SJSA1 (cell line): ENCODE results near the gene C1orf21. TPM values are rescaled to one million over a fixed set of nuclear protein-coding genes. Genes with fewer than 3 reads are reported as not detected.

Source experiments
- DNase-seq, 2 experiments: peaks; one replicate each; pipeline ENCODE4 v3.0.0-alpha.2; 2015 to 2020; ENCODE audit warnings: low spot score in 2 of 2, low read depth in 1 of 2
- H3K27ac ChIP-seq: fragments of 250-450 bp; sonication (Bioruptor Pico); 2 replicates; pipeline ENCODE4 v1.5.1; 2020; ENCODE audit warnings: mild to moderate bottlenecking, moderate library complexity
- H3K27me3 ChIP-seq: fragments of 250-450 bp; sonication (Bioruptor Pico); replicated peaks from 2 replicates; pipeline ENCODE4 v1.5.1; 2020; ENCODE audit warnings: mild to moderate bottlenecking, moderate library complexity
- H3K36me3 ChIP-seq: fragments of 250-450 bp; sonication (Bioruptor Pico); 2 replicates; pipeline ENCODE4 v1.5.1; 2020; ENCODE audit warnings: mild to moderate bottlenecking
- H3K4me1 ChIP-seq: fragments of 250-450 bp; sonication (Bioruptor Pico); replicated peaks from 2 replicates; pipeline ENCODE4 v1.6.1; 2021; ENCODE audit warnings: mild to moderate bottlenecking
- H3K4me3 ChIP-seq: fragments of 250-450 bp; sonication (Bioruptor Pico); 2 replicates; pipeline ENCODE4 v1.5.1; 2020; ENCODE audit warnings: mild to moderate bottlenecking
- H3K9me3 ChIP-seq: fragments of 250-450 bp; sonication (Bioruptor Pico); replicated peaks from 2 replicates; pipeline ENCODE4 v1.5.1; 2020; ENCODE audit warnings: mild to moderate bottlenecking
- total RNA-seq: library from RNA; depleted of rRNA; stranded (reverse); fragments of >200 nt; shearing (Covaris generic); gene quantifications from 2 replicates; pipeline ENCODE4 v1.2.3, GENCODE V29; 2014

The C1orf21 gene
- total RNA-seq, 1 experiment from 2014 or later: 13.3 TPM

- Histone ChIP-seq H3K4me1 (no peaks in the 10 kb centered on the region), H3K36me3 (no peaks in the 10 kb centered on the region), H3K27ac (no peak overlapping the region), H3K27me3 (no peaks in the 10 kb centered on the region), H3K4me3 (no peak overlapping the region), H3K9me3 (no peaks in the 10 kb centered on the region)
- no peak for DNase-seq
Observed at GRCh38 chr1:184368354-184368753, 18.5 kb upstream of the C1orf21 start.

DNA sequence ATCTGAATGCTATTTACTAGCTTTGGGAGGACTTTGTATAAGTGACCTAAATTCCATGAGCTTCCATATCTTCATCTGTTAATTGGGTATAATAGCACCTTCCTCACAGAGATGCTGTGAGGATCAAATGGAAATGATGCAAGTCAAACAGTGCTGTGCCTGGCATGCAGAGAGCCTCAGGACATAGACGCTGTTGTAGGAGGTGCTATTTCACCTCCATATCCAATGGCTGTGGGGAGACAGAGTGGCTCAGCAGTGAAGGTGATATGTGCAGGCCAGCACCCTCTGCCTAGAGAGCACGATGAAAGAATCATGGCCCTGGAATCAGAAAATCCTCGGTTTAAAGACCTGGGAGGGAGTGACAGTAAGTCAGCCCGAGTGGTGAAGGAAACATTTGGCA is 16.0 kb upstream of the C1orf21 start:
- no peak overlapping the region for H3K4me3 ChIP-seq
- H3K27me3 ChIP-seq: no peaks in the 10 kb centered on the region
- H3K9me3 ChIP-seq: no peaks in the 10 kb centered on the region
- DNase-seq: no peak
- H3K27ac ChIP-seq: no peak overlapping the region
- no peaks in the 10 kb centered on the region for H3K4me1 ChIP-seq
- no peaks in the 10 kb centered on the region for H3K36me3 ChIP-seq

- H3K27ac ChIP-seq: no peak overlapping the region
- no peaks in the 10 kb centered on the region for H3K4me1 ChIP-seq
- H3K9me3 ChIP-seq: no peaks in the 10 kb centered on the region
- no peaks in the 10 kb centered on the region for H3K36me3 ChIP-seq
- H3K27me3 ChIP-seq: no peaks in the 10 kb centered on the region
- no peak overlapping the region for H3K4me3 ChIP-seq
- DNase-seq: no peak
Observed at GRCh38 chr1:184373155-184373554, 13.7 kb upstream of the C1orf21 start.

DNA sequence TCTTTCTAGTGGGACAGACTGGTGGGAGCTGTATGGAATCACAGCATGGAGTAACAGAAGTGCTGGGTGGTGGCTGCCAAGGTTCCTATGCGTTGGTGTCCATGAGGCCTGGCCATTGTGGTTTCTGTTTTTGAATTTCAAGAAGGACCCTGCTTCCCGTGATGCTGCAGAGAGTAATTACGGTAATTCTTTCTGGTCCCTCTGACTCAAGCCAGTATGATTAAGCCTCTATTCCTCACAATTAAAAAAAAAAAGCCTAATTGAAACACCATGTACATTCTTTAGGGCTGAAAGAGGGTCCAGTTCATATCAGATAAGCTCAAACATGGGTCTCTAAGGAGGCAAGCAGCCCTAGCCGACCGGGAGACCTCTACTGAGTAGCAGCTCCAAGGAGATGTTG is 10.5 kb upstream of the C1orf21 start:
- no peak overlapping the region for H3K27ac ChIP-seq
- H3K36me3 ChIP-seq: no peaks in the 10 kb centered on the region
- no peak overlapping the region for H3K4me3 ChIP-seq
- no peaks in the 10 kb centered on the region for H3K9me3 ChIP-seq
- no peaks in the 10 kb centered on the region for H3K4me1 ChIP-seq
- DNase-seq: no peak
- no peaks in the 10 kb centered on the region for H3K27me3 ChIP-seq

- H3K4me1 ChIP-seq: no peaks in the 10 kb centered on the region
- no peak for DNase-seq
- no peak overlapping the region for H3K4me3 ChIP-seq
Observed at GRCh38 chr1:184379111-184379752, 7.6 kb upstream of the C1orf21 start.

DNA sequence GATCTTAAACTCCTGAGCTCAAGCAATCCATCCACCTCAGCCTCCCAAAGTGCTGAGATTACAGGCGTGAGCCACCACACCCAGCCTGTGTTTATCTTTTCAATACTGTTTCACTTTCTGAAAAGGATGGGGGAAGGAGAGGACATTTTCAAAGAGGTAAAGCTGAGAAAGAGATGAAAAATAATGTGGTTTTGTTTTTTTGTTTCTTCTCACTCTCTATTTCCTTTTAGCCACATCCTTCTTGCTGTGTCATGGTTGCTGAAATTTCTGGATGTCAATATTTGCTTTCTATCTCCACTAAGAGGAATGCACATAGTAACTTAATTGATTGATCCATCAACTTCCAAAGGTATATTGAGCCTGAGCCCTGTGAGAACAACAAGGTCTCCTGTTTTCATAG is 6.4 kb upstream of the C1orf21 start:
- no peak overlapping the region for H3K4me3 ChIP-seq
- H3K27me3 ChIP-seq: no peaks in the 10 kb centered on the region
- DNase-seq: no peak
- H3K36me3 ChIP-seq: no peaks in the 10 kb centered on the region
- H3K4me1 ChIP-seq: no peaks in the 10 kb centered on the region
- H3K9me3 ChIP-seq: no peaks in the 10 kb centered on the region
- H3K27ac ChIP-seq: no peak overlapping the region

More at GRCh38 chr1:184379111-184379752, 7.6 kb upstream of the C1orf21 start:
- H3K27ac ChIP-seq: no peak overlapping the region
- no peaks in the 10 kb centered on the region for H3K36me3 ChIP-seq
- no peaks in the 10 kb centered on the region for H3K9me3 ChIP-seq
- H3K27me3 ChIP-seq: no peaks in the 10 kb centered on the region

DNA sequence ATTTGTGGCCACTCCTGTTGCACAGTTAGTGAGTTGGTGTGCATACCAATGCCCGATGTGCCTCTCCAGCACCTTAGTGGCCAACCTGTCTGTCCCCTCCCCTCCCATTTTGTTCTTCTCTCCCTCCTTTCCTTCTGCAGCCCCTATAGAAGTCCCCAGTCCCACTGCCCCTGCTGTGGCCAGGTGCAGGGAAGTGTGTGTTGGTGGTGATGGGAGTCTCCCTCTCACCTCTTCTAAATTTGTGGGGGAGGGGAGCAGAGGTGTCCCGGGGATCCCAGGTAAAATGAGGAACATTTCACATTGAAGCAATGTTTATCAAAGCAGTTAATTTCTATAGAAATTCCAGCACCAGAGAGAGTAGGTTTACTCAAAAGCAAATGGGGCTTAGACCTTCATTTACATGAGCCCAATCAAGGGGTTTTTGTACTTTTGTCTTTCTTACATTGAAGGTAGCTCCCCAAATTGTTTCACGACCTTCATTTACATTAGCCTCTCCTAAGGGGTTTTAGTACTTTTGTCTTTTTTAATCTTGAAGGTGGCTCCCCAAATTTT is 3.0 kb upstream of the C1orf21 start:
- no peaks in the 10 kb centered on the region for H3K27me3 ChIP-seq
- H3K36me3 ChIP-seq: no peaks in the 10 kb centered on the region
- no peak overlapping the region for H3K4me3 ChIP-seq
- no peak for DNase-seq
- H3K9me3 ChIP-seq: 0 out of 2 replicates have a peak, but pooled peaks cover 4% of the 10 kb centered on the region
- no peak overlapping the region for H3K27ac ChIP-seq
- H3K4me1 ChIP-seq: peaks cover 11% of the 10 kb centered on the region

DNA sequence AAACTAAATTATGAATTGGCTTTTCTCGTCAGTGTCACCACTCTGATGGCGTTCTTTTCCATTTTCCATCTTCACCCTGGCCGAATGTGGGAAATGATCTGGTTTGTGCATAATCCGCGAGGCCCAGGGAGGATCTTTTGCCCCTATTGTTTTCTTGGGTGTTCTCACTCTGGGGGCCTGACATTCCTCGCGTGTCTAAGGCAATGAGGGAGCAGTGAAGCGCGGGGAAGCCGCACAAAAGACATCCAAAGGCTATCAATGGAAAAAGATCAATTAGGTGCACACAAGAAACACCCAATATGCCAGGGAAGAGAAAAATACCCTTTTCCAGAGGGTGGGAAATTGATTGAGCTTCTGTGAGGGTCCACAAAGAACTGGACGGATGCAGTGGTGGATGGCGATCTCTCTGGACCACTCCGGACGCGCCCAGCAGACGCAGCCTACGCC is 941 bp upstream of the C1orf21 start:
- peaks cover 19% of the 10 kb centered on the region for H3K4me1 ChIP-seq
- H3K9me3 ChIP-seq: 0 out of 2 replicates have a peak, but pooled peaks cover 4% of the 10 kb centered on the region
- H3K27ac ChIP-seq: no peak overlapping the region
- no peaks in the 10 kb centered on the region for H3K27me3 ChIP-seq
- H3K36me3 ChIP-seq: no peaks in the 10 kb centered on the region
- peak overlapping the region; percentile 75 for H3K4me3 ChIP-seq
- DNase-seq: no peak

- Histone ChIP-seq H3K27me3 (no peaks in the 10 kb centered on the region), H3K9me3 (0 out of 2 replicates have a peak, but pooled peaks cover 4% of the 10 kb centered on the region), H3K4me3 (peak overlapping the region; percentile 75), H3K27ac (no peak overlapping the region), H3K36me3 (no peaks in the 10 kb centered on the region), H3K4me1 (peaks cover 19% of the 10 kb centered on the region)
- no peak for DNase-seq
Observed at GRCh38 chr1:184387069-184387475, 243 bp downstream of the C1orf21 start.

- Histone ChIP-seq H3K27ac (peak overlapping the region; percentile 28), H3K27me3 (no peaks in the 10 kb centered on the region), H3K36me3 (no peaks in the 10 kb centered on the region), H3K4me3 (peak overlapping the region; percentile 75), H3K9me3 (0 out of 2 replicates have a peak, but pooled peaks cover 4% of the 10 kb centered on the region), H3K4me1 (peaks cover 19% of the 10 kb centered on the region)
- DNase-seq: peak; percentile 50 to 62
Observed at GRCh38 chr1:184387476-184388318, 868 bp downstream of the C1orf21 start.

DNA sequence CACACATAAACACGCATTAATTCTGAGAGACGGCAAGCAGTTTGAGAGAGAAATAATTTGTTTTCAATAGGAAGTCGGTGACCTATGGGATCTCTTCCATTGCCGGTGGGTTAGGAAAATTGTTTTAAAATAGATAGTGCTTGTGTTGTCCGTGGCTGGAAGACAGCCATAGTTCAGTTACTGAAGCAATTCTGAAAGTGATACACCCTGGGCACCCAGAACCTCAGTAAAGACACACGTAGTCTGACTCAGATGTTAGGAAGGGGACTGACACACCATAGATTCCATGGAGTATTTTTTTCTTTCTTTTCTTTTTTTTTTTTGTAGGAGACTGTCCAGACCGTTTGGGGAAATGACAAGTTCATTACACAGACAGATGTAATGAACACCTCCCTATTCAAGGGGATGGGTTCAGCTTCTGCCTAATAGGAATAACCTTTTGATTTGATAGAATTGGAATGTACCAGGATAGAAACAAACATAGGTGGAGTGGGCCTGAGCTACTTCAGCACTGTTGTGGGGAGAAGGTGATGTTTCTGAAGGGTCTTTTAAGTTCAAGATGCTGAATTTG is 1.6 kb downstream of the C1orf21 start:
- H3K27ac ChIP-seq: peak overlapping the region; percentile 32
- peaks cover 19% of the 10 kb centered on the region for H3K4me1 ChIP-seq

GRCh38 chr1:184388971-184389370 is 2.1 kb downstream of the C1orf21 start:
- Histone ChIP-seq H3K36me3 (no peaks in the 10 kb centered on the region), H3K4me3 (no peak overlapping the region), H3K27ac (peak overlapping the region; percentile 32; the same call in 1 of the 2 replicates), H3K27me3 (no peaks in the 10 kb centered on the region), H3K9me3 (0 out of 2 replicates have a peak, but pooled peaks cover 4% of the 10 kb centered on the region), H3K4me1 (peaks cover 19% of the 10 kb centered on the region)
- no peak for DNase-seq

More for the DNA sequence above, 1.6 kb downstream of the C1orf21 start:
- Histone ChIP-seq H3K36me3 (no peaks in the 10 kb centered on the region), H3K4me3 (peak overlapping the region; percentile 75), H3K9me3 (0 out of 2 replicates have a peak, but pooled peaks cover 4% of the 10 kb centered on the region), H3K27me3 (no peaks in the 10 kb centered on the region)
- peak; percentile 50 to 70 for DNase-seq

GRCh38 chr1:184389446-184389845 is 2.6 kb downstream of the C1orf21 start:
- Histone ChIP-seq H3K4me3 (no peak overlapping the region), H3K36me3 (no peaks in the 10 kb centered on the region)
- no peak for DNase-seq

More at GRCh38 chr1:184389446-184389845, 2.6 kb downstream of the C1orf21 start:
- Histone ChIP-seq H3K4me1 (peaks cover 19% of the 10 kb centered on the region), H3K27me3 (no peaks in the 10 kb centered on the region), H3K27ac (no peak overlapping the region), H3K9me3 (0 out of 2 replicates have a peak, but pooled peaks cover 4% of the 10 kb centered on the region)
